Glomerular visceral epithelial cell (primary cell): Measurements from ENCODE around the gene TTLL4.

Source experiments
- DNase-seq: peaks from one replicate; pipeline ENCODE4 v3.0.0-alpha.2; 2016; ENCODE audit errors: extremely low spot score

TTLL4 gene, protein sequence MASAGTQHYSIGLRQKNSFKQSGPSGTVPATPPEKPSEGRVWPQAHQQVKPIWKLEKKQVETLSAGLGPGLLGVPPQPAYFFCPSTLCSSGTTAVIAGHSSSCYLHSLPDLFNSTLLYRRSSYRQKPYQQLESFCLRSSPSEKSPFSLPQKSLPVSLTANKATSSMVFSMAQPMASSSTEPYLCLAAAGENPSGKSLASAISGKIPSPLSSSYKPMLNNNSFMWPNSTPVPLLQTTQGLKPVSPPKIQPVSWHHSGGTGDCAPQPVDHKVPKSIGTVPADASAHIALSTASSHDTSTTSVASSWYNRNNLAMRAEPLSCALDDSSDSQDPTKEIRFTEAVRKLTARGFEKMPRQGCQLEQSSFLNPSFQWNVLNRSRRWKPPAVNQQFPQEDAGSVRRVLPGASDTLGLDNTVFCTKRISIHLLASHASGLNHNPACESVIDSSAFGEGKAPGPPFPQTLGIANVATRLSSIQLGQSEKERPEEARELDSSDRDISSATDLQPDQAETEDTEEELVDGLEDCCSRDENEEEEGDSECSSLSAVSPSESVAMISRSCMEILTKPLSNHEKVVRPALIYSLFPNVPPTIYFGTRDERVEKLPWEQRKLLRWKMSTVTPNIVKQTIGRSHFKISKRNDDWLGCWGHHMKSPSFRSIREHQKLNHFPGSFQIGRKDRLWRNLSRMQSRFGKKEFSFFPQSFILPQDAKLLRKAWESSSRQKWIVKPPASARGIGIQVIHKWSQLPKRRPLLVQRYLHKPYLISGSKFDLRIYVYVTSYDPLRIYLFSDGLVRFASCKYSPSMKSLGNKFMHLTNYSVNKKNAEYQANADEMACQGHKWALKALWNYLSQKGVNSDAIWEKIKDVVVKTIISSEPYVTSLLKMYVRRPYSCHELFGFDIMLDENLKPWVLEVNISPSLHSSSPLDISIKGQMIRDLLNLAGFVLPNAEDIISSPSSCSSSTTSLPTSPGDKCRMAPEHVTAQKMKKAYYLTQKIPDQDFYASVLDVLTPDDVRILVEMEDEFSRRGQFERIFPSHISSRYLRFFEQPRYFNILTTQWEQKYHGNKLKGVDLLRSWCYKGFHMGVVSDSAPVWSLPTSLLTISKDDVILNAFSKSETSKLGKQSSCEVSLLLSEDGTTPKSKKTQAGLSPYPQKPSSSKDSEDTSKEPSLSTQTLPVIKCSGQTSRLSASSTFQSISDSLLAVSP

DNA sequence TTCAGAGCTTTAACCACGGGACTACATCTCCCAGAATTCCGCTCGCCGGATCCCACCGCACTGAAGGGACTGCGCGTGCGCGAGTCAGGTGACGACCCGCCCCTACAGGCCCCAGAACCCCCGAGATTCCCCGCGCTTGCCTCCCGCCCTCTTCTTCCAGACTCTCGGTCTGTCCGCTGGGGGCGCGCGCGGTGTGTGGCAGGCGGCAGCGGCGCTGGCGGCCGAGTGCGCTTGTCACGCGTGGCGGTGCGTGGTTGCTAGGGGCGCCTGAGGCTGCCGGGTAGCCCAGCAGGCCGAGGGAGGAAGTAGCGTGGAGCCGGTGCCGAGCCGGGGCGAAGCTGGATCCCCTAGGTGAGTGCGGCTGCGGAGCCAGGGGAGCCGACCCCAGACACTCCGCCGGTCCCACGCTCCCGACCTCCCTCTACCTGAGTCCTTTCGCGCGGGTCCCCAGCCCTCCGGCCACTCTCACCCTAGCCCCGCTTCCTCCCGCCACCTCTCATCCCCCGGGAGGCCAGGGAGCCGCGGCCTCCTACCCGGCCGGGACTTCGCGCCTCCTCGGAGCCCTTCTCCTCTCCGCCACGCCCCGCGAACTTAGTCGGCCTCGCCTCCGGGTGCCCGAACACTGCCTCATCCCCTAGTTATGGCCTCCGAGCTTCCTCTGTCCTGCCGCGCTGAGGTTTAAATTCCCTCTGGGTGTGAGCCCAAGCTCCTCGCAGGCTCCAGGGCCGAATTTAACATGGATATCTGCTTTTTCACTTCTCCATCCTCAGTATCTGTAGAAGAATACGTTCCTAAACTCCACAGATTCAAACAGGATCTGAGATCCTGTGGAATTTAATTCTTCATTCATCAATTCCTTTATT lies at the start of gene TTLL4:
Gene TTLL4 (plus strand): TSS at position 149 of the 863 bp plus-strand sequence. CDS start 26,842 bp downstream, outside the sequence.
- peak; percentile 99 for DNase-seq

DNA sequence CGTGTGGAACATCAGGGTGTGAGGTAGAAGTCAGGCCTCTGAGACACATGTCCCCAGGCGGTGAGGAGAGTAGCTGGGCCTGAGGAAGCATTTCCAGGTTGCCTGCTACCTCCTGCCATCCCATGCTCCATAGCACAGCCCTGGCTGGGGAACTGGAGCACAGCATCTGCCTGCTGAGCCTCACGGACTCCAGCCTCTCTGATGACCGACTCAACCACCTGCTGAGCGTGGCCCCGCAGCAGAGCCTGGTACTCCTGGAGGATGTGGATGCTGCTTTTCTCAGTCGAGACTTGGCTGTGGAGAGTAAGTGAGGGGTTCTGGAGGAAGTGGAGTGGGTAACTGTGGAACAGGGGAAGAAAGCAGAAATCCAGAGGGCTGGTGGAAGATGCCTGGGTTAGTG lies 48.3 kb upstream of the TTLL4 start:
- DNase-seq = no peak

DNA sequence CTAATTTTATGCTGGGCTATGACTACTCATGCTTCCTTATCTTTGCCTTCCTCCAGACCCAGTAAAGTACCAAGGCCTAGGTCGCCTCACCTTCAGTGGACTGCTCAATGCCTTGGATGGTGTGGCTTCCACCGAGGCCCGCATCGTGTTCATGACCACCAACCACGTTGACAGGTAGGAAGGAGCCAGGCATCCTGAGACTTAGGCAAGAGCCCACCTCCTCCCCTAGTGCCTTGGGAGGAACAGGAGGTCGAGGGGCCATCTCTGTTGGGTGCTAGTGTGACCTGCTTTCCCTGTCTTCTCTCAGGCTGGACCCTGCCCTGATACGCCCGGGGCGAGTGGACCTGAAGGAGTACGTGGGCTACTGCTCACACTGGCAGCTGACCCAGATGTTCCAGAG lies 47.8 kb upstream of the TTLL4 start:
- no peak for DNase-seq

DNA sequence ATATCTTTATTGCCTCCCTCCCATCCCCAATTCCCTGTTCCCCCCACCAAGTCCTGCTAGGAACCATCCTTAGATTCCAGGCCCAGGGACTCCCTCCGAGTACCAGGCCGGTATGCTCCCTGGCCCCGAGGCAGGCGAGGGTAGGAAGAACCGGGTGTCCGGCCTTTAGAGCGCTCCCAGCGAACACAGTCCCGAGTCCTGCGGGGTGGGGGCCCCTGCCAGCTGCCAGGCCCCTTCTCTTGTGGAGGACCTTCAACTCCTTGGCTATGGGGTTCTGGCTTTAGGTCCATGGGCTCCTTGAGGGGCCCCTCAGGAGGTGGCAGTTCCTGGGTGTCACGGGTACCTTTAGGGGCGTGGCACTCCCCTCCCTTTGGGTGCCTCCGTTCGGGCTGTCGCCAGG lies 46.7 kb upstream of the TTLL4 start:
- no peak for DNase-seq

DNA sequence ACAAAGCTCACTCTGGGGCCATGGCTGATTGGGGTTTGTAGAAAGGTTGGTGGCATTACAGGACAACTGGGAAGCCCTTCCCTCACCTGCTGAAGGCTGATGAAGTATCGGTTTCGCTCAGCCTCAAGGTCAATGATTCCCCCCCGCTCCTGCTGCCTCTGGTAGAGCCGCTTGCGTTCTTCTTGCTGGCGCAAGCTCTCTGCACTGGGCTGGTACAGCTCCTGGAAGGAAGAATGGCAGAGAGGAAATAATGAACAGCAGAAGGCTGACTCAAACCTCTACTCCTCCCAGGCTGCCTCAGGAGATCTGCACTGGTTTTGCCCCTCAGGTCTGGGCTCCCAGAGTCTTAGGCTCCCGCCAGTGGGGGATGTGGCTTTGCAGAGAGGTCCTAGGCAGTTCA lies 46.0 kb upstream of the TTLL4 start:
- no peak for DNase-seq

DNA sequence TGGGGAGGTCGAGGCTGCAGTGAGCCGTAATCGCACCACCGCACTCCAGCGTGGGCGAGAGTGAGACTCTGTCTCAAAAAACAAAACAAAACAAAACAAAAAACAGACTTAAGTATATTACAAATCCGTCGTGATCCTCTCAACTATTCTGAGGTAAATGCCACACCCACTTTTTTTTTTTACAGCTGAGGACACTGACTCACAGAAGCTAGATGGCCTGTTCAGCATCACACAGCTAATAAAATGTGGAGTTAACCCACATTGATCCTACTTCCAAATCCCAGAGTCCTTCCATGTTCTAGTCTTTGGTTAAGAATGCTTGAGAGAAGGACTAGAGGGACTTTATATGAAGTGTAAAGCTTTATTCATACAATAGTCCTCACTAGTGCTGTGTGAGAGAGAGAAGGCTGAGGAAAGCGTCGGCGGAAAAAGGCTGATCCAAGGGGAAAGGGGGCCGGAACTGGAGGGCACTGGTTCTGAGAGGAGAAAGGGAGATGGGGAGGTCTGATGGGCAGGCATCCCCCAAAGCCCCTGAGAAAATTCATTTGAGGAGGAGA lies 39.5 kb upstream of the TTLL4 start:
- no peak for DNase-seq

DNA sequence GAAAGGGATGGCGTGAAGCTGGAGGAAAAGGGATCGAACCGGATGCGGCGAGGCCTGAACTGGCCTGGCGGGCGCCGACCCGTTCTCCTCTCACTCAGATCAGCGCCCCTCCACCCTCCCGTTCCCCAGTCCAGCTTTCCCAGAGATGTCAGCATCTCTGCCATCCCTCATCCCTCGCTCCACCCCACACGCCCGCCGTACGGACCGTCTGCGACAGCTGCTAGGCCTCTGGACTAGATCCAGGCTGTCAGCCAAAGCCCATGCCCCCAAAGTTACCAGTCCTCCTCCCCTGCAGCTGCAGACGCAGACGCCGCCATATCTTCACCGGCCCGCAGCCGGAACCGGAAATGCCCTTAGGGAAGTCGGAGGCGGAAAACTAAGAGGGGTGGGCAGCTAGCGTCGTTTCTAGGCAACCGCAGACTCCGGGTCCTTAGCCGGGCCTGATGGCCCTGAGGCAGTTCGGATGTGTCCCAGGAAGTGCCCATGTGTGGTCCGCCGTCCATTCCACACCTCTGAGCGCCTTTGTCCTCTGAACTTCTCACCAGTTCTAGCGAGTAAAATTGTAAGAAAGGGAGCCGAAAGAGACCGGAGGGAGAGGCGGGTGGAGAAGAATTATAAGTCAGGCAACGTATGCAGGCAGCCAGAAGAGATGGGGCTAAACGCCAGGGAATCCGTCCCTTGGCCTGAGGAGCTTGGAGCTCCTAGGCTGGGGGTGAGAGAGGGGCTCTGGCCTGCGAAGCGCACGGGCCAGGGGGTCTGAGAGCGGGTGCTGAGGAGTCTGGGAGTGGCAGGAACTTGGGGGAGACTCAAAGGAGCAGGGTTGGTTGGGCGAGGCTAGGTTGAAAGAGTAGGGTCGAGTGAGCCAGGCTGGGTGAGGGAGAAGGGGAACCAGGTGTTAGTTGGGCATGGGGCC lies 38.7 kb upstream of the TTLL4 start, which contains the start of the genes RNF25 and STK36:
Gene RNF25 (minus strand): TSS at position 349 of the 913 bp plus-strand sequence. CDS start 32 bp downstream, at position 317.
Gene STK36 (plus strand): TSS at position 433 of the 913 bp plus-strand sequence. CDS start 744 bp downstream, outside the sequence.
- peak; percentile 90 for DNase-seq

DNA sequence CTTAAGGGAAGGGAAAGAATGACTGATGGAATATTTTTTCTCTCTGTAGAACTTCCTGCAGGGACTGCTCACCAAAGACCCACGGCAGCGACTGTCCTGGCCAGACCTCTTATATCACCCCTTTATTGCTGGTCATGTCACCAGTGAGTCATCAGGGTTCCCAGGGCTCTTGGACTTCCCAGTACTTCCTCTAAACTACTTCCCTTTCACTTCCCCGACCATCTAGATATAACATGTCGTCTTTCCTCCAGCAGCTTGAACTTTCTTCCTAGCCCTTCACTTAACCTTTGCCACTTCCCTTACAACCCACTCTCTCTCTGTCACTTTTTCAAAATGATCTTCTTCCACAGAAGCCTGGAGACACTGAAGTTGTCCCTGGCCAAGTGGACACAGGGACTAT lies 31.5 kb upstream of the TTLL4 start:
- no peak for DNase-seq

DNA sequence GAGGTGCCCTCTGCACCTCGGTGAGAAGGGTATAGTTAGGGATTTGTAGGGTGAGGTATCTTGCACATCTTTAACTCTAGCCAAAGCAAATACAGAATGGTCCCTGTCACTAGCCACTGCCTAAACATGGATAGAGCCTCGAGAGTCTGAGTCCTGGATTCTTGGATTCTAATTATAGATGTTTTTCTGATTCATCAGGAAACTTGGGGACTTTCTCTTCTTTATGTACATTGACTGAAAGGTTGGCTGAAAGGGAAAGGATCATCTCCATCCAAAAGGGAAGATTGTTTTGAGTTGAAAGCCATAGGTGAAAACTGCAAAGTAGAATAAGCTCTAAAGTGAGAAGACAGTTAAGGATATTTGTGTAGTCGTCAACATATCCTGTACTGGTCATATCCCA lies 30.6 kb upstream of the TTLL4 start:
- no peak for DNase-seq

DNA sequence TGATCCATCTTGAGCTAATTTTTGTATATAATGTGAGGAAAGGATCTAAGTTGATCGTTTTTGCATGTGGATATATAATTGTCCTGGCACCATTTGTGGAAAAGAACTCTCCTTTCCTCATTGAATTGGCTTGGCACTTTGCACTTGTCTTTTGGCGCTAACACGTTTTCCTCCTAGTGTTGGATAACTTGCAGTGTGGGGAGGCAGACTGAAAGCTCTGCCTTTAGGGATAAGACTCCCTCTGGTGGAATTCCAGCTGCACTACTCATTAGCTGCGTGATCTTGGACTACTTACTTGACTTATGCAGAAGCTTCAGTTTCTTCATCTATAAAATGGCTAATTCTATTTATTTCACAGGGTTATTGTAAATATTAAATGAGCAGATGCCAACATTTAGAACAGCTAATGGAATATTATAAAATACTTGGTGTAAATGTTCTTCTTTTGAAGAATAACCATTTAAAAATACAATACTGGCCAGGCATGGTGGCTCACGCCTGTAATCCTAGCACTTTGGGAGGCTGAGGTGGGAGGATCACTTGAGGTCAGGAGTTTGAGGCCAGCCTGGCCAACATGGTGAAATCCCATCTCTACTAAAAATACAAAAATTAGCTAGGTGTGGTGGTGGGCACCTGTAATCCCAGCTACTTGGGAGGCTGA lies 23.1 kb upstream of the TTLL4 start:
- peak; percentile 78 for DNase-seq

DNA sequence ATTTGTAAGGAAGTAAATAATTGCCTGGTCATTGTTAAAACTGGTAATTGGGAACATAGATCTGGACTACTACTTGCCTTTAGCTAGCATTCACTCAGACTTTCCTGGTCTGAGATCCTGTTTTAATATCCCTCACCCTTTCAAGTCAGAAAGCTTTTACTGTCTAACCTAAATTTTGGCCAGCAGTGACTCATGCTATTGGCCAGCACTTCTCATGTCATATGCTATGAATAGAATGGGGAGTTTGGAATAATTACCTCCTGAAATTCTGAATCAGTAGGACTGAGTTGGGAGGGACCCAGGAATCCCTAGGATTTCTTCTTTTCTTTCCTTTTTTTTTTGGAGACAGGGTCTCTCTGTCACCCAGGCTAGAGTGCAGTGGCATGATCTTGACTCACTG lies 19.4 kb upstream of the TTLL4 start:
- DNase-seq = no peak

DNA sequence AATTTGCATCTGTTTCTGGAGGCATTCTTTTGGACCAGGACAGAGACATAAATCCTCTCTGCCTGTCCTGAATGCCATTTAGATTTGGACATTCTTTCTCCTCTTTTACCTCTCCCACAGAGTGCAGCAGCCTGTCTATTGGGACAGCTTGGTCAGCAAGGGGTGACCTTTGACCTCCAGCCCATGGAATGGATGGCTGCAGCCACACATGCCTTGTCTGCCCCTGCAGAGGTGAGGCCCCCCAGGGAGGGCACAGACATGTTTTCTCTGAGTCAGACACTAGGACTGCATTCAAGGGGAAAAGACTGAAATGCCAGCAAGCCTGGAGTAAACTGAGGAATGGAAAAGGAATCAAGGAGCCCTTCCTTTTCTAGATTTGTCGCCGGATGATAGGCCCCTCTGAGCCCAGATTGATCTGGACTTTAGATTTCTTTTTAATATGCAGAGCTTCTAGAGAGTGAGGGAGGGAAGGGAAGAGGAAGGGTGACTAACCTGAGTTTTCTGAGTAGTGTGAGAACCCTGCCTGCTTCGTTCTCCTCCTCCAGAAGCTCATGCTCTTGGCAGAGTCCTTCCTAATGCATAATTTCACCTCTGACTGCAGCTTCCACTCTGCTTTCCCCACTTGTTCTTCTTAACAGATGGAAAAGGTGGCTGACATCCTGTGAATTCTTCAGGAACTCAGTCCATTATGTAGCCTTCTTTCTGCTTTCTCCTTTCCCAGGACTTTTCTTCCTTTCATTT lies 16.1 kb upstream of the TTLL4 start:
- peak; percentile 58 for DNase-seq

DNA sequence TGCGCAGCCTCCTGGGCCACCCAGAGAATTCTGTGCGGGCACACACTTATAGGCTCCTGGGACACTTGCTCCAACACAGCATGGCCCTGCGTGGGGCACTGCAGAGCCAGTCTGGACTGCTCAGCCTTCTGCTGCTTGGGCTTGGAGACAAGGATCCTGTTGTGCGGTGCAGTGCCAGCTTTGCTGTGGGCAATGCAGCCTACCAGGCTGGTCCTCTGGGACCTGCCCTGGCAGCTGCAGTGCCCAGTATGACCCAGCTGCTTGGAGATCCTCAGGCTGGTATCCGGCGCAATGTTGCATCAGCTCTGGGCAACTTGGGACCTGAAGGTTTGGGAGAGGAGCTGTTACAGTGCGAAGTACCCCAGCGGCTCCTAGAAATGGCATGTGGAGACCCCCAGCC lies 11.8 kb upstream of the TTLL4 start:
- no peak for DNase-seq

DNA sequence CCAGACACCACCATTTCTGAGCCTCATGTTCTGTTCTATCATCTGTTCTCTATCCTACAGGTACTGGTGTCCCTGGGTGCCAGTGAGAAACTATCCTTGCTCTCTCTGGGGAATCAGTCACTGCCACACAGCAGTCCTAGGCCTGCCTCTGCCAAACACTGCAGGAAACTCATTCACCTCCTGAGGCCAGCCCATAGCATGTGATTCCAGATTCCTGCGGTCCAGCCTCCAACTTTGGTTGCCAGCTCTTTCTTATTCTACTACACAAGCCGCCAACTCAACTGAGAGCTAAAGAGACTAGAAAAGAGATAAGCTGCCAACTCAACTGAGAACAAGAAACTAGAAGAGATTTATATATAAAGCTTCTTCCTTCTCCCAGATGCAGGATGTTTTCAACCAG lies 8.8 kb upstream of the TTLL4 start:
- DNase-seq = no peak

DNA sequence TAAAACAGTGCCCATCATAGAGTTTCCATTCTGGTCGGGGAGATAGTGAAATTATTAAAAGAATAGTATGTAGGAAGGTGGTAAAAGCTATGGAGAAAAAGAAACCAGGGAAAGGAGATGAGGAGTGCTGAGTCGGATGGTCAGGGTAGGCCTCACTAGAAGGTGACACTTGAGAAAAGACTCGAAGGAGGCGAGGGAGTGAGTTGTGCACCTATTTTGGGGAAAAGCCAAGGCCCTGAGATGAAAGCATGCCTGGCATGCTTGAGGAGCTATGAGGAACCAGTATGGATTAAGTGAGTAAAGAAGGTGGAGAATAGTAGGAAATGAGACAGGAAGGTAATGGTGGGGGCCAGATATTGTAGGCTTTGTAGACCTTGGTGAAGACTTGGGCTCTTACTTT lies 7.3 kb upstream of the TTLL4 start:
- DNase-seq = no peak

DNA sequence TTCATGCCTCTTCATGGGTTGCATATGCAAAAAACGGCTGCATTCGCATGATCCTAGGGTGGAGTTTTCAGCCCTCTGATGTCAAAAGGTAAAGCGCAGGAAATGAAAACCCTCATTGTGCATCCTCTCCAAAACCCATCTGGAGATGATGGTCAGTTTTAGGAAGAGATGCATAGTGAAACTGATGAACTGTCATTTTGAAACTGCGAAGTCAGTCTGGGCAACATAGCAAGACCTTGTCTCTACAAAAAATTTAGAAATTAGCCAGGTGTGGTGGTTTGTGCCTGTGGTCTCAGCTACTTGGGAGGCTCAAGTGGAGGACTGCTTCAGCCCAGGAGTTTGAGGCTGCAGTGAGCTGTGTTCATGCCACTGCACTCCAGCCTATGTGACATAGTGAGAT lies 2.5 kb upstream of the TTLL4 start:
- no peak for DNase-seq

DNA sequence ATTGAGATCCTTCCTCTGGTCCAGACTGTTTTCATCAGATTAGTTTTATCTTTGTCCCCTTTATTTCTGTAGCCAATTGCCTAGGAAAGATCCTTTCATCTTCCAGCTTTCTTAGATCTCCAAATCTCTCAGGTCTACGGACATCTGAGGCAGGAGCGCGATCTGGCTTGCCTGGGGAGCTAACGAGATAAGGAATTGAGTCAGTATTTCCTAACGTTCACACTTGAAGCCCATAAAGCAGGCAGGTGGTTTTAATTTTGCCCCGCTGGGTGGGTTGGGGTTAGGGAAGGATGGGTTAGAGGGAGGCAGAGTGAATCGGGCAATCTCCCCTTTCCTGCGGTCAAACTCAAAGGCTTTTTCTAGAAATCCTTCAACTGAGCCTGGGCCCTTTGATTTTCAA lies 727 bp upstream of the TTLL4 start:
- DNase-seq = no peak

DNA sequence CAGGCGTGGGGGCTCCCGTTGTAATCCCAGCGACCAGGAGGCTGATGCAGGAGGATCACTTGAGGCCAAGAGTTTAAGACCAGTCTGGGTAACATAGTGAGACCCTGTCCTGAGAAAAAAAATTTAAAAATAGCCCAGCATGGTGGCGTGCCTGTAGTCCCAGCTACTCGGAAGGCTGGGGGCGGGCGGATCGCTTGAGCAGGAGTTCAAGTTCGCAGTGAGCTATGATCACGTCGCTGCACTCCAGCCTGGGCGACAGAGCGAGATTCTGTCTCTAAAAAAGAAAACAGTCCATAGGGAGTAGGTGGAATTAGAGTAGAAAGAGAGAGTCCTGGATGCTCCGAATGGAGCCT lies 325 bp upstream of the TTLL4 start:
- DNase-seq = no peak

DNA sequence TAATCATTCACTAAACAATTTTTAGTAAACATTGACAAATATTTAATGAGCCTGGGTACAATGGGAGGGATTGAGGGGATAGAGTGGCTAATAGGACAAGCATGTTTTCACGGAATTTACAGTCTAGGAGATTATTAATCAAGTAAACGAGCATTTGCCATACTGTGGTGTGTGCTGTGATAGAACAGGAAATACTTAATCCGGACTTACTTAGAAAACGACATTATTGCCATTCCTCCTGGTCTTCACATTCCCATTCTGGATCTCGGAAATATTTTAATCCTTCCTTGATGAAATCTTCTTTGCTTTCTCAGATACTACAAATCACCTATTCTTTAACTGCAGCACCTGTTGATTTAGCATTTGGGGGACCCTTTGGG lies 905 bp downstream of the TTLL4 start:
- peak; percentile 41 for DNase-seq
